HT1080 (cell line): ENCODE measurements around the gene OTOF. TPM values are rescaled to one million over a fixed set of nuclear protein-coding genes. Genes with fewer than 3 reads are reported as not detected.

Source experiments
- DNase-seq: peaks from one replicate; pipeline ENCODE4 v3.0.0-alpha.2; 2015; ENCODE audit warnings: low read depth
- total RNA-seq: library from RNA; depleted of rRNA; stranded (reverse); fragments of >200 nt; shearing (Covaris generic); gene quantifications from 2 replicates; pipeline ENCODE4 v1.2.3, GENCODE V29; 2014

The OTOF gene
- total RNA-seq, 1 experiment from 2014 or later, result not detected

DNA sequence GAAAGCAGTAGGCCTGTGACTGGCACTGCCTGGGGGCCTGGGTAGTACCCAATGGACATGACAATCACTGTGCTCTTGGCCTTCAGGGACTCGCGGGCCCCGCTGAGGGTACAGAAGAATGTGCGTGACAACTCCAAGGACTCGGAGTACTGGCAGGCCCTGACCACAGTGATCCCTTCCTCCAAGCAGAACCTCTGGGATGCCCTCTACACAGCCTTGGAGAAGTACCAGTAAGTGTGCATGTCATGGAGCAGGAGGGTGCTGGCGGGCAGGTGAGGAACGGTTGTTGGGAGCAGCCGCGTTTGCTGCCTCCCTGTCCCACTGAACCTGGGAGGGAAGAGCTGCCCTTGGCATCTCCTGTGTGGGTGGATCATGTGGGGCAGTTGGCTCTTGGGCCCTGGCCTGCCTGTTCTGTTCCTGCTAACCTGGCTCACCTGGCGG, 23.3 kb downstream of the OTOF start:
- DNase-seq, result no peak

GRCh38 chr2:26453421-26454329, 24.2 kb downstream of the OTOF start:
- DNase-seq, result no peak

DNA sequence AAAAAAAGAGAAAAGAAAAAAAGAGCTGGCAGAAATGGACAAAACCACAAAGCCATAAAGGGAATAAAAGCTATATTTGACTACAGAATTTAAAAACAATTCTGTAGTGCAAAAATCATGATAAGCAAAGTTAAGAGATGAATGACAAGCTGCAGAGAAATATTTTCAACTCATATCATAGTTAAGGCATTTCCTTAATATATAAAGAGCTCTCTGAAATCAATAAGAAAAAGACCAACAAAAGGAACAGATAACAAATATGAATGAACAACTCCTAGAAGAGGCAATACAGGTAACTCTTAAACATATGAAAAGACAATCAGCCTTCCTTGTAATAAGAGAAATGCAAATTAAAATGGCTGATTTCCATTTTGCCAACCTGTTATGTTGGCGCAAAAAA, 26.2 kb downstream of the OTOF start:
- no peak for DNase-seq

- DNase-seq, result no peak
Observed at GRCh38 chr2:26450031-26450635, 27.8 kb downstream of the OTOF start.

DNA sequence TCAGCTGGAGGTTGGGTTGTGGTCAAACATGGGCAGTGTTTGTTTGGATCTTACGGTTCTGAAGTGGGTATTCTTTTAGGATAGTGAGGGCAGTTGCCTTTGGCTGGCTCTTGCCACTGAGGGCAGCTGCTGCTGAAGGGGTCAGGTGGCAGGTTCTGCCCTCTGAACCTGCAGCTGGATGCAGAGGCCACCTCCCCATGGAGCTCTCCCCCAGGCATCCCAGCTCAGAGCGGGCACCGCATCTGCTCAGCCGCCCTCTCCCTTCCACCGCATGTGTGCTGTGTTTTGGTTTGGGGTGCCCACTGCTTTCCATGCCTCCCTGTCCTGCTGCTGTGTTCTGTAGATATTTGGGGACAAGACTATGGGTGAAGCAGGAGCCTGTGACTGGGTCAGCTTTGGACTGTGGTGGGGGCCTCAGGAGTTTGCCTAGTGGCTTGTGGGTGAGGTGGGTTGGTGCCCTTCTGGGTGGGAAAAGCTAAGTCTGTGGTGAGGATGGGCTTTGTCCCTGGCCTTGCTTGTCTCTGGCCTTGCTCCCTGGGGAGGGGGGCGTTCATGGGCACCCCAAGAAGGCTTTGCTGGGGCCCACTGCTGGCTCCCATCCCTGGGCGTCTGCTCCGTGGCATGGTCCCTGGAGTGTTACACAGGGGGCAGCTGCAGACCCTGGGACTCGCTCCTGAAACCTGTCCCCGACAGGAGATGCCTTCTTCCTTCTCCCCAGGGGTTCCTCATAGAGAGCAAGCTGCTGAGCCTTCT, 28.5 kb downstream of the OTOF start:
- no peak for DNase-seq

- no peak for DNase-seq
Observed at GRCh38 chr2:26448651-26449050, 29.3 kb downstream of the OTOF start.

- DNase-seq, result no peak
Observed at GRCh38 chr2:26444236-26444635, 33.7 kb downstream of the OTOF start.

GRCh38 chr2:26442707-26443106, 35.2 kb downstream of the OTOF start:
- no peak for DNase-seq

- DNase-seq, result no peak
Observed at GRCh38 chr2:26442301-26442700, 35.6 kb downstream of the OTOF start.

GRCh38 chr2:26438926-26439325, 39.0 kb downstream of the OTOF start:
- no peak for DNase-seq

DNA sequence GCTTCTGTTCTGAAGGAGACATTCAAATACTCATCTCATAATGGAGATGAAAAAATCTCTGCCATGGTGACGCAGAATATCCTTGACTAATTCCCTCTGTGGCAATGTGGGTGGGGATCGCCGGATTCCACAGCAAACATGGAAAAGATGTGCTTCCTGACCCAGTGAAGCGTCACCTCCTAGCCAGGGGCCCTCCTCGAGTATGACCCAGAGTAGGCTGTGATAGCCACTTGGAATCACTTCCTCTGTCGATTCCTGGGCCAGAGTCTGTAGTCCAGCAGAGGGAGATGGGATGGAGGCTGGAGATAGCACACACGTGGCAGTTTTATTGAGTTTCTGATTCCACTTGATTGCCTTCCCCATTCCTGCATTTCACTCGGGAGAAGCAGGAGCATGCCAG, 39.4 kb downstream of the OTOF start:
- peak; percentile 51 for DNase-seq

- DNase-seq, result no peak
Observed at GRCh38 chr2:26435106-26435505, 42.8 kb downstream of the OTOF start.

DNA sequence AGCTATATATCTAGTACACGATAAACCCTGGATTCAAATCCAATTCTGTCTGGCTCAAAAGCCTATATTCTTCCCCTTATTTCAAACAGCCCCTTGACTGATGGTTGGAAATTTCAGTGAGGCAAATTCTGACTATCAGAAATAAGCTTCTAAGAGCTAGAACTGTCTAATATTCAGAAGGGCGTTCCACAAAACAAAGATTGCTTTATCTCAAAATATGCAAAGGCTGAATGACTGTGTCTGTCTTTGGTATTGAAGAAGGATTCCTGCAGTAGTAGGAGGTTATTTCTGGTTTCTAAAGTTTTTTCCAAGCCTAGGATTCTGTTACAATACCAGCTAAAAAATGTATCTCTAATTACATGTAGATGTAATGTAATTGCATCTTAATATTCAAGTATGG, 45.1 kb downstream of the OTOF start:
- no peak for DNase-seq

- DNase-seq, result no peak
Observed at GRCh38 chr2:26432363-26432762, 45.6 kb downstream of the OTOF start.

- no peak for DNase-seq
Observed at GRCh38 chr2:26430826-26431225, 47.1 kb downstream of the OTOF start.

DNA sequence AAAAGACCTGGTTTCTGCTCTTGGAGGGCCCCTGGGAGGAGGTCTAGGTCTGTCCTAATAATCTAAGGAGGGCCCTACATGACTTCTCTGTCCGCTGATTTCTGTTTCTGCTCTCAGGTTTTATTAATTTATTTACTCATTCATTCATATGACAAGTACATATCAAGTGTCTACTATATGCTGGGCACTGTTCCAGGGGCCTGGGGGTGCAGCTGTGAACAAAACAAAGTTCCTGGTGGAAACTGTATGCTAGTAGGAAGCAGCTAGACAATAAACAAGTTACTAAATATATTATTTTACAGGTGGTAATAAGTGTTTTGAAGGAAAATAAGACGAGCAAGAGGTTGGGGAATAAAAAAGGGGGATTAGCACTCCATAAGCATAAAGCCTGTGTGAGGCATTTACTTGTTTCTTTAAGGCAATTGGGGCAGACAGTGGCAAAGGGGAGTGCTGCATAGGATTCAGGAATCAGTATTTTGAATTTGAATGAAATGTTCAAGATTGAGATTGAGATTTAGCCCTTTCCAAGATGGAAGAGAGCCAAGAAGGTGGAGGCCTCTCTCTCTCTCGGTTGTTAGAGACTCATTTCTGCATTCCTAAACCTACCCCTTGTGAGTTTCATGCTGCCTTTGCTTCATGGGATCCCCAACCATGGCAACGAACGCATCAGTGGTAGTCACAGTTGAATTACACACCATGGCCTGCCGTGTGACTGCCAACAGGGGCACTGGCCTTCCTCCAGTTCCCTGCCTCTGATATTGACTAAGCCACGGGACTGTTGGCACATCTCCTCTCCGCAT, 47.9 kb downstream of the OTOF start:
- DNase-seq, result no peak

- DNase-seq, result no peak
Observed at GRCh38 chr2:26428846-26429245, 49.1 kb downstream of the OTOF start.

DNA sequence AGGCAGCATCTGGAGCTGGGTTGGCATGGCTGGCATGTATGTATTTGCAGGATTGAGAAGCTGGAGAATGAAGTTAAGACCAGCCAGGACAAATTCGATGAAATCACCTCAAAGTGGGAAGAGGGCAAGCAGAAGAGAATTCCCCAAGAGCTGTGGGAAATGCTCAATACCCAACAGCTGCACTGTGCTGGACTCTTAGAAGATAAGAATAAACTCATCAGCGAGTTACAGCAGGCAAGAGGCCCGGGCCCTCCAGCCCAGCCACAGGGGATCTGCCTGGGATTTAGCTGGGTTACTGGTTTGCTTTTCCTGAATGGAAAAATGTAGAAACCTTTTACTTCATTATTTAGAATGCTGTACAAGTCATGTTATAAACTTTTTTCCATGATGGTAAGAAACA, 53.7 kb downstream of the OTOF start:
- DNase-seq, result no peak

GRCh38 chr2:26423750-26424149, 54.2 kb downstream of the OTOF start:
- no peak for DNase-seq

DNA sequence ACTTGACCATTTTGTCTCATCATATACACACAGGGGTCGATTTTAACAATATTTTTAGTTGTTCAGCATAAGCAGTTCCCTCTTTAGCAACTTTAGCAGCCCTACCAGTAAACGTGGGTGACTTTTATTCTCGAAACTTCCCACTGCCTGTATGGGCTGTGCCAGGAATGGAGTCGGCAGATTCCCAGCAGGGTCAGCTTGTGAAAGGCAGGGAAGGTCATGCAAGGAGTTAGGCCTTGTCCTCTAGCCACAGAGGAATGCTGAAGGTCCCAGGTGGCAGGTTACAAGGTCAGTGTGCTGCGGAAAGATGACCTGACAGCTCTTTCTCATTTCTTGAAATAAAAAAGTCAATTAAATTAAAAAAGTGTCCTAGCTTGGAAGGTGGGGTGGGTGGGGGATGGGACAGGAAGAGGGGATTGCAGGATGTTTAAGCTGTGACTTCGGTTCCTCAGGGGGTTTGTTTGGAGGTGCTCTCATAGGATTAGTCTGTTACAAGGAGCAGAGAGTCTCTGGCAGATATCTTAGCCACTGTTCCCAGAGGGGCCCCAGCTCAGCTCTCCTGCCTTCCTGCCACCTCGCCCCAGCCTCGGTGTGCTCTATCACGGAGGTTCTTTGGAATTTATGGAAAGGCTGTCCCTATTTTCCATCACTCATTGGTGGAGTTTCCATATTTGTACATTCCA, 54.8 kb downstream of the OTOF start:
- DNase-seq, result no peak

- DNase-seq, result no peak
Observed at GRCh38 chr2:26421961-26422360, 56.0 kb downstream of the OTOF start.
